Activated CD8-positive, alpha-beta memory T cell treated with anti-CD3 and anti-CD28 coated beads, Interleukin-2, amount 50 U/mL, for 48 hours (primary cell): ENCODE data around the gene PRR19.

ENCODE experiments used
- DNase-seq: peaks from one replicate; pipeline ENCODE4 v3.0.0-alpha.2; 2020

The PRR19 gene

GRCh38 chr19:42284591-42285341, 17.2 kb upstream of the PRR19 start:
- DNase-seq, result peak; percentile 69

GRCh38 chr19:42285541-42285941, 16.4 kb upstream of the PRR19 start:
- no peak for DNase-seq

GRCh38 chr19:42285988-42286348, 16.0 kb upstream of the PRR19 start:
- DNase-seq, result no peak

- DNase-seq, result no peak
These were observed 15.4 kb upstream of the PRR19 start for GRCh38 chr19:42286349-42287016.

- no peak for DNase-seq
These were observed 14.7 kb upstream of the PRR19 start for GRCh38 chr19:42287017-42287826.

GRCh38 chr19:42287827-42288107, 14.2 kb upstream of the PRR19 start:
- DNase-seq, result no peak

GRCh38 chr19:42288387-42288786, 13.5 kb upstream of the PRR19 start:
- DNase-seq, result no peak

- no peak for DNase-seq
These were observed 12.9 kb upstream of the PRR19 start for GRCh38 chr19:42288881-42289555.

GRCh38 chr19:42289556-42290041, 12.3 kb upstream of the PRR19 start:
- DNase-seq, result no peak

- DNase-seq, result no peak
These were observed 11.8 kb upstream of the PRR19 start for GRCh38 chr19:42290136-42290522.

GRCh38 chr19:42290523-42291434, 11.2 kb upstream of the PRR19 start:
- peak; percentile 80 for DNase-seq

- DNase-seq, result no peak
These were observed 10.5 kb upstream of the PRR19 start for GRCh38 chr19:42291435-42291810.

GRCh38 chr19:42292042-42292960, 9.6 kb upstream of the PRR19 start:
- no peak for DNase-seq

GRCh38 chr19:42292963-42293362, 9.0 kb upstream of the PRR19 start:
- no peak for DNase-seq

GRCh38 chr19:42293540-42293939, 8.4 kb upstream of the PRR19 start:
- DNase-seq, result no peak

GRCh38 chr19:42293948-42294347, 8.0 kb upstream of the PRR19 start:
- no peak for DNase-seq

GRCh38 chr19:42294471-42295137, 7.3 kb upstream of the PRR19 start:
- no peak for DNase-seq

- no peak for DNase-seq
These were observed 6.6 kb upstream of the PRR19 start for GRCh38 chr19:42295342-42295741.

- peak; percentile 98 for DNase-seq
These were observed 6.0 kb upstream of the PRR19 start for GRCh38 chr19:42295831-42296525.

- DNase-seq, result no peak
These were observed 4.9 kb upstream of the PRR19 start for GRCh38 chr19:42297039-42297438.
